ENCODE measurements around the gene DHX16.
"Not testable (repeated sequence)": the region's sequence is repeated elsewhere in the genome, so short reads cannot be mapped to it uniquely, and the experiment has no call there.

The DHX16 gene

DNA sequence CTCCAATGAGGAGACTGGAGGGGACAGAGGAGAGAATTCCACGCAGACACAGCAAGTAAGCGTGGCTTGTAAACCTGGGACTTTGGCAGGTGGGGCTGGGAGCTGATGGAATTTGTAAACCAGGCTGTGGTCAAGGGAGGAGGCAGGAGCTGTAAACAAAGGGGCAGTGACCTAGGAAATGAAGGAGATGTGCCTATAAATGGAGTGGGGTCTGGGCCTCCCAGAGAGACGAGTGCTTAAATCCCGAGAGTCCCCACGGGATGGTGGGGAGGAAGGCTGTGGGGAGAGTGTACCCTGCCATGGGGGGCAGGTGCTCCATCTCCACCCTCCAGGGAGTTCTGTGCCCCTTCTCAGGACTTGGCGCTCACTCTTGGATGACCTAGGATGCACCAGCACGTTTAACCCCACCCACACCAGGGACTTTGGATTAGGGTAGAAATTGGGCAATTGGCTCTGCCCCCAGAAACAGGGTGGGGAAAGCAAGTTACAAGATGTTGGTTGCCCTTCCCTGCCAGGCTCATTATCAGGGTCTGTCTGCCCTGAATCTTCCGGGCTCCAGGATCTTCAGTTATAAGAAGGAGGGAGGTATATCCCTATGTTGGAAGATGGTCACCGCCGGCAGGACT is 4.0 kb upstream of the DHX16 start:
- WGBS (ENCODE audit: insufficient coverage, insufficient read length), result no CpG with 5 or more reads among the region's 10 CpGs
- no peaks in the 10 kb centered on the region for H3K36me3 ChIP-seq (ENCODE audit: control insufficient read depth, insufficient read depth, low read length)

DNA sequence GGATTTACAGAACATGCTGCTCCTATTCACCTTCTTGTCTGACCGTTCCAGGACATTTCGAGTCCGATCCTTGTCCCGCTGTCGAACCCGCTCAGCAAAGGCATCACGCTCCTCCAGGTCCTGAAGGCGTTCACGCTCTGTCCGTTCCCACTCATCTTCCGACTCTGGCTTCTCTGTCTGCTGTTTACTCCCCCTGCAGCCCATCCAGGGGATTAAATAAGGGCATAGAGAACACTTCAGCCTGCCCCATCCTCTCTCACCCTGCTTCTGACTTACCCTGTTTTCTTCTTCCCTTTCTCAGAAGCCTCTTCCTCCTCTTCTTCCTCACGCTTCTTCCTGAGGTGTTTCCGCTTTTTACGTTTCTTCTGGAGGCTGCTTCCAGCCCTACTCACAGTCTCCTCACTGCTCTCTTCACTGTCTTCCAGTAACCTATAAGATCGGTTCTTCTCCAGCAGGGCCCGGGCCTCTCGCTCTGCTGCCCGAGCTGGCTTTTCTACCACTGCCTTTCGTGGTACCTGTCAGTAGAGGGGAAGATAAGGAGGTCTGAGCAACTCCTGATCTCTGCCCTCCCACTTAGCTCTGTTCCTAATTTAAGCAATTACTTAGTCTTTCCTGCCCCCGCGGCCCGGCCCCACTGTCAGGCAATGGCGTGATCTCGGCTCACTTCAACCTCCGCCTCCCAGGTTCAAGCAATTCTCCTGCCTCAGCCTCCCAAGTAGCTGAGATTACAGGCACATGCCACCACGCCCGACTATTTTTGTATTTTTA is 1.9 kb downstream of the DHX16 start:
- no peak for DNase-seq (ENCODE audit: low read depth, low spot score)
- H3K36me3 ChIP-seq (ENCODE audit: control insufficient read depth, insufficient read depth, low read length), result peaks cover 2% of the 10 kb centered on the region; the same call in 1 of the 2 replicates
- no peak overlapping the region for H3K4me3 ChIP-seq (ENCODE audit: low read length)
- no CpG with 5 or more reads among the region's 27 CpGs for WGBS (ENCODE audit: insufficient coverage, insufficient read length)
- H3K4me1 ChIP-seq (ENCODE audit: control insufficient read depth, insufficient read depth, low read length), result no peaks in the 10 kb centered on the region
- H3K9me3 ChIP-seq (ENCODE audit: control insufficient read depth, insufficient read depth, low read length), result no peaks in the 10 kb centered on the region
- no peaks in the 10 kb centered on the region for H3K27me3 ChIP-seq (ENCODE audit: control insufficient read depth, insufficient read depth, low read length)
- H3K27ac ChIP-seq (ENCODE audit: low read length), result no peak overlapping the region

More for the DNA sequence above, 4.0 kb upstream of the DHX16 start:
- H3K9me3 ChIP-seq (ENCODE audit: control insufficient read depth, insufficient read depth, low read length), result no peaks in the 10 kb centered on the region
- DNase-seq (ENCODE audit: low read depth, low spot score), result no peak
- no peaks in the 10 kb centered on the region for H3K4me1 ChIP-seq (ENCODE audit: control insufficient read depth, insufficient read depth, low read length)
- H3K27ac ChIP-seq (ENCODE audit: low read length), result no peak overlapping the region
- no peaks in the 10 kb centered on the region for H3K27me3 ChIP-seq (ENCODE audit: control insufficient read depth, insufficient read depth, low read length)
- H3K4me3 ChIP-seq (ENCODE audit: low read length), result no peak overlapping the region

DNA sequence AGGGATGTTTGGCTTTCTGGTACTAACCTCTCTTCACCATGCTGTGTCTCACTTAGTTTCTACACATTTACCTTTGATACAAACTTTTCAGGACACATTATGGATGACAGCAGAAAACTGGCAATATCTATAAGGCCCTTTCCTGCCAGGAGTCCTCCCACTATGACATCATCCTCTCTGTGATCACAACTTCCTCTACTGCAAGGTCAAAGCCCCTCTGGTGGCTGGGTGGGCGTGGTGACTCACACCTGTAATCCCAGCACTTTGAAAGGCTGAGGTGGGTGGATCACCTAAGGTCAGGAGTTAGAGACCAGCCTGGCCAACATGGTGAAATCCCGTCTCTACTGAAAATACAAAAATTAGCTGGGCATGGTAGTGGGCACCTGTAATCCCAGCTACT is 6.5 kb downstream of the DHX16 start:
- DNase-seq (ENCODE audit: low read depth, low spot score); H3K27me3 ChIP-seq (ENCODE audit: control insufficient read depth, insufficient read depth, low read length); H3K9me3 ChIP-seq (ENCODE audit: control insufficient read depth, insufficient read depth, low read length); H3K27ac ChIP-seq (ENCODE audit: low read length); H3K4me1 ChIP-seq (ENCODE audit: control insufficient read depth, insufficient read depth, low read length); H3K4me3 ChIP-seq (ENCODE audit: low read length): not testable (repeated sequence)
- H3K36me3 ChIP-seq (ENCODE audit: control insufficient read depth, insufficient read depth, low read length), result peaks cover 21% of the 10 kb centered on the region
- no CpG with 5 or more reads among the region's 2 CpGs for WGBS (ENCODE audit: insufficient coverage, insufficient read length)

DNA sequence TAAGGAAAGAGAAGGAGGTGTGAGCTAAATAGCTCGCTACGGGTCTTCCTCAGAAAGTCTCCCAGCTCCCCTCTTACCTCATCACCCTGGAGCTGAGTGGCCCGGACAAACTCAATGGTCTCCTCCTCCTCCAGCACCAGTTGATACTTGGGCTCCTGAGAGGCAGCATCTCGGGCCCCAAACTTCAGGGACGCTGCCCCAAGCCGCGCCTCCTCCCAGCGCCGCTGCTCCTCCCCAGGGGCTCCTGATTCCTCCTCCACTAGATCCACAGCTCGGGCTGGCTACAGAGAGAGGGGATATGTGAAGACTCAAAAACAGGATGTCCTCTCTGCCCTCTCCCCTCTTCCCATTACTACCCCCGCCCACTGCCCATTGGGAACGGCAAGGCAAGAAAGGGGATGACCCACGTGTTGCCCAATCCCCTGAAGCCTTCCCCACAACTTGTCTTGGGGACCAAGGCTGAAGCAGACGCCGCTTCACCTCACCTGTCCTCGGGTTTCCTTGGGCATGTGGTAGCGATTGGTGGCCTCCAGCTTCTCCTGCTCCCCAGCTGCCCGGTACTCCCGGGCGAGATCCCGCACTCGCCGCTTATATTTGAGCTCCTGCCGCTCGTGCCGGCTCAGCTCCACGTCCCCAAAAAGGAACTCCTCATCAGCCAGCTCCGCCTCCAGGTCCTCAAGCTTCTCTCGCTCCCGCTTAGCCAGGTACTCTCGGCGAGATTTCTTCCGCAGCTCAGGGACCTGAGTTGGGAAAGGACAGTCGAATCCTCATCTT is 7.6 kb downstream of the DHX16 start:
- Histone ChIP-seq H3K36me3 (ENCODE audit: control insufficient read depth, insufficient read depth, low read length) (peaks cover 21% of the 10 kb centered on the region), H3K9me3 (ENCODE audit: control insufficient read depth, insufficient read depth, low read length) (no peaks in the 10 kb centered on the region), H3K4me1 (ENCODE audit: control insufficient read depth, insufficient read depth, low read length) (no peaks in the 10 kb centered on the region), H3K27ac (ENCODE audit: low read length) (no peak overlapping the region), H3K27me3 (ENCODE audit: control insufficient read depth, insufficient read depth, low read length) (no peaks in the 10 kb centered on the region), H3K4me3 (ENCODE audit: low read length) (no peak overlapping the region)
- WGBS (ENCODE audit: insufficient coverage, insufficient read length), result no CpG with 5 or more reads among the region's 34 CpGs
- DNase-seq (ENCODE audit: low read depth, low spot score), result no peak

DNA sequence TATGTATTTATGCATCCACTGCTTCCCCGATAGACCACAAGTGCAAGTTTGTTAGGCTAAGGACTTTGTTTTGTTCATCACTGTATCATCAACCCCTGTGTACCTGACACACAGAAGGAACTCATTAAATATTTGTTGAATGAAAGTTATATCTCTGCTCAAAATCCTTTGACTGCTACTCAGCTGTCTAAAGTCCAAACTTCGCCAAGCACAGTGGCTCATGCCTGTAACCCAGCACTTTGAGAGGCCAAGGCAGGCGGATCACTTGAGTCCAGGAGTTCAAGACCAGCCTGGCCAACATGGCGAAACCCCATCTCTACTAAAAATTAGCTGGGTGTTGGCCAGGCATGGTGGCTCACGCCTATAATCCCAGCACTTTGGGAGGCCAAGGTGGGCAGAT is 14.9 kb downstream of the DHX16 start:
- not testable (repeated sequence) for DNase-seq (ENCODE audit: low read depth, low spot score); H3K4me3 ChIP-seq (ENCODE audit: low read length); H3K27ac ChIP-seq (ENCODE audit: low read length); H3K4me1 ChIP-seq (ENCODE audit: control insufficient read depth, insufficient read depth, low read length); H3K9me3 ChIP-seq (ENCODE audit: control insufficient read depth, insufficient read depth, low read length); H3K27me3 ChIP-seq (ENCODE audit: control insufficient read depth, insufficient read depth, low read length)
- no CpG with 5 or more reads among the region's 5 CpGs for WGBS (ENCODE audit: insufficient coverage, insufficient read length)
- H3K36me3 ChIP-seq (ENCODE audit: control insufficient read depth, insufficient read depth, low read length), result peaks cover 36% of the 10 kb centered on the region

DNA sequence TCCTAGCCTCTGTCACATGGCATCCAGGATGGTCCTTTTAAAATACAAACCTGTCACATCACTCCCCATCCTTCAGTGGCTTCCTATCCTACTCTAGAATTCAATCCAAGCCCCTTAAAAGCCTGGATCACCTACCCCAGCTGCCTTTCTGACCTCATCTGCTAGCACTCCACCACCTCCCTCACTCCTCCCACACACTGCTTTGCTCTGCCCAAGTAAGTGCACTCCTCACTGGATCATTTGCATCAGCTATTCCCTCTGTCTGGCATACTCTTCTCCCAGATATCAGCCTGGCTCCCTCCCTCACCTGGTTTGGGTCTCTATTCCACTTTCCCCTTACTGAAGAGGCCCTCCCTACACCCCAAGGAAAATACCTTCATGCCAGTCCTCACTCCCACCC is 15.4 kb downstream of the DHX16 start:
- H3K27me3 ChIP-seq (ENCODE audit: control insufficient read depth, insufficient read depth, low read length), result no peaks in the 10 kb centered on the region
- H3K36me3 ChIP-seq (ENCODE audit: control insufficient read depth, insufficient read depth, low read length), result peaks cover 35% of the 10 kb centered on the region
- no peak overlapping the region for H3K4me3 ChIP-seq (ENCODE audit: low read length)
- H3K4me1 ChIP-seq (ENCODE audit: control insufficient read depth, insufficient read depth, low read length), result no peaks in the 10 kb centered on the region
- H3K9me3 ChIP-seq (ENCODE audit: control insufficient read depth, insufficient read depth, low read length), result no peaks in the 10 kb centered on the region
- no peak for DNase-seq (ENCODE audit: low read depth, low spot score)
- no peak overlapping the region for H3K27ac ChIP-seq (ENCODE audit: low read length)

DNA sequence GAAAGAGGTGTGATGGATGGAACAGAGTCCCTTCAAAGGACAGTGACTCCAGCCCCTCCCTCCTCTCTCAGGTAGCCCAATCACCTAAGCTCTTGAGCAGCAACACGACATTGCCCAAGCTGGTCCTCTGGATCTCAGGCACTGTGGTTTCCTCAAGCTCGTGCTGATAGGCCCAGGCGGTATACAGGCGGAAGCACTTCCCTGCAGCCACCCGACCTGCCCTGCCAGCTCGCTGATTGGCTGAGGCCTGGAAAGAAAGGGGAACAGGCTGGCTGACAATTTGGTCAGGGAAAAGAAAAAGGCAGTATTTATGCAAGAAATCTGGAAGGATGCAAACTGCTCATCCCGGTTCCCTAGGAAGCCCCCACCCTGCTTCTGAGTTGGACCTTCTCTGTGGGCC is 16.3 kb downstream of the DHX16 start:
- Histone ChIP-seq H3K27me3 (ENCODE audit: control insufficient read depth, insufficient read depth, low read length) (no peaks in the 10 kb centered on the region), H3K4me1 (ENCODE audit: control insufficient read depth, insufficient read depth, low read length) (no peaks in the 10 kb centered on the region), H3K9me3 (ENCODE audit: control insufficient read depth, insufficient read depth, low read length) (no peaks in the 10 kb centered on the region), H3K27ac (ENCODE audit: low read length) (no peak overlapping the region), H3K36me3 (ENCODE audit: control insufficient read depth, insufficient read depth, low read length) (peaks cover 34% of the 10 kb centered on the region), H3K4me3 (ENCODE audit: low read length) (no peak overlapping the region)
- no peak for DNase-seq (ENCODE audit: low read depth, low spot score)
- WGBS (ENCODE audit: insufficient coverage, insufficient read length), result no CpG with 5 or more reads among the region's 7 CpGs

DNA sequence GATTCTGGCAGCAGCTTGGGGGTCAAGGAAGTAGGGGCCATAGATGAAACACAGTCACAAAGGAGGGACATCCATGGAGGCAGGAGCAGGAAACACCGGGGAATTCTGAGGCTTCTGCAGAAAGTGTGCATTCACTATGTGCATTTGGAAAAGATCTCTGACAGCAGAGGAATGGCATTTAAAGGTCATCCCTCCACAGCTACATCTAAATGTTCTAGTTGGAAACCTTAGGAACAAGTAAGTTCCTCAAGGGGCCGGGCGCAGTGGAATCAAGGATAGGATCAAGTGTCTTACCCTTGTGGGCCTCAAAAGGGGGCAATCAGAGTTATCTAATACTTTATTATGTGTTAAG is 17.1 kb downstream of the DHX16 start:
- Histone ChIP-seq H3K4me1 (ENCODE audit: control insufficient read depth, insufficient read depth, low read length) (no peaks in the 10 kb centered on the region), H3K9me3 (ENCODE audit: control insufficient read depth, insufficient read depth, low read length) (no peaks in the 10 kb centered on the region), H3K4me3 (ENCODE audit: low read length) (no peak overlapping the region), H3K36me3 (ENCODE audit: control insufficient read depth, insufficient read depth, low read length) (peaks cover 34% of the 10 kb centered on the region), H3K27me3 (ENCODE audit: control insufficient read depth, insufficient read depth, low read length) (no peaks in the 10 kb centered on the region), H3K27ac (ENCODE audit: low read length) (no peak overlapping the region)
- no peak for DNase-seq (ENCODE audit: low read depth, low spot score)
- WGBS (ENCODE audit: insufficient coverage, insufficient read length), result no CpG with 5 or more reads among the region's 3 CpGs

DNA sequence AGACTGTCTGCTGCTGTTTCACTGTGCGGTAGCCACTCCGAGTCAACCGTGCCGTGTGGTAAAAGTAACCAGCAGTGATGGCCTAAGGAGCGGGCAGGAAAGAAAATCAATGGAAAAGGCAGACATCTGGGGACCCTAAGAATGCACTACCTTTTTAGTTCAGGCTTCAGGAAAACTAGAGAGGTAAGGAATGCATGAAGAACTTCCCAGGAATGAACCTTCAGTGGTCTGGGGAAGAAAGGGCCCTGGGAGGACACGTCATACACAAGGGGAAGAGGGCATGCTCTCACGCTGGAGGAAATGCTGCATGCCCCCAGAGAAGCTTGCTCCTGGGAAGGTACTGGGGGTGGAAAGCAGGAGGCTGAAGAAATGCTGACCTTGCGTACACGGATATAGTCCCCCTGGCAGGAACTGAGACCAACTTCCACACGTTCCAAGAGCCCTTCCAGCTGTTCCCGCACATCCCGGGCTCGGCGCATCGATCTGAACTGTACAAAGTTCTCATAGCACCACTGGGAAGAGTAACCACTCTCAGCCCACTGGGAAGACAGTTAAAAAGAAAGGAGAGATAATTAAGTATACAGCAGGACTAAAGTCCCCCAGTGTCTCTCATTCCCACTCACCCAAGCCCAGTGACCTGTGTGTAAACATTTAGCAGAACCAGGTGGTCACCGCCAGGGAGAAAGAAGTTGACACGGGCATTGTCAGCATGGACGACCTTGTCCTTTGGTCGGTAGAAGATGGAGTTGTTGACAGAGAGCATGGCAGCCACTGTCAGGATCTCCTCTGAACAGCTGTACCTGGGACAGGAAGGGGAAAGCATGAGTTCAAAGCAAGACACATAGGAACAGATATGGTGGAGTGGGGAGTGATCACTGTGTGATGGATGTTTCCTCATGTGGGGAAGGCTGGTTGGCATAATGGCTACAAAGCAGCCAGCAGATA is 17.7 kb downstream of the DHX16 start:
- no peaks in the 10 kb centered on the region for H3K27me3 ChIP-seq (ENCODE audit: control insufficient read depth, insufficient read depth, low read length)
- no peak overlapping the region for H3K27ac ChIP-seq (ENCODE audit: low read length)
- H3K4me3 ChIP-seq (ENCODE audit: low read length), result no peak overlapping the region
- H3K9me3 ChIP-seq (ENCODE audit: control insufficient read depth, insufficient read depth, low read length), result no peaks in the 10 kb centered on the region
- no peak for DNase-seq (ENCODE audit: low read depth, low spot score)
- no peaks in the 10 kb centered on the region for H3K4me1 ChIP-seq (ENCODE audit: control insufficient read depth, insufficient read depth, low read length)
- H3K36me3 ChIP-seq (ENCODE audit: control insufficient read depth, insufficient read depth, low read length), result peaks cover 34% of the 10 kb centered on the region
- WGBS (ENCODE audit: insufficient coverage, insufficient read length), result no CpG with 5 or more reads among the region's 19 CpGs

DNA sequence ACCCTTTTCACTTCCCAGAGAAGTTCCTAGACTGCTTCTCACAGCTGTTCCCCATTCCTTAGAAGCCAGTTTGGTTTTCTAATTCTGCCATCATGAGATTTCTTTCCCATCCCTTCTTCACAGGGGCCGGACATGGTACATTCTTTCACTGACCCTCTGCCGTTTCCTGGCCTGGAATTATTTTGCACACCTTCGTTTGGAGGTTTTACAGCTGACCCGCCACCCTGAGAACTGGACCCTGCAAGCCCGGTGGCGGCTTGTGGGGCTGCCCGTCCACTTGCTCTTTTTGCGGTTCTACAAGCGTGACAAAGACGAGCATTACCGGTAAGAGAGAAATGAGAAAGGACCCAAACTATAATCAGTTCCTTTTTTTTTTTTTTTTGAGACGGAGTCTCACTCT is 21.7 kb downstream of the DHX16 start:
- no peaks in the 10 kb centered on the region for H3K27me3 ChIP-seq (ENCODE audit: control insufficient read depth, insufficient read depth, low read length)
- no CpG with 5 or more reads among the region's 12 CpGs for WGBS (ENCODE audit: insufficient coverage, insufficient read length)
- no peak overlapping the region for H3K27ac ChIP-seq (ENCODE audit: low read length)
- H3K9me3 ChIP-seq (ENCODE audit: control insufficient read depth, insufficient read depth, low read length), result no peaks in the 10 kb centered on the region
- peaks cover 2% of the 10 kb centered on the region; the same call in 1 of the 2 replicates for H3K4me1 ChIP-seq (ENCODE audit: control insufficient read depth, insufficient read depth, low read length)
- DNase-seq (ENCODE audit: low read depth, low spot score), result no peak
- H3K4me3 ChIP-seq (ENCODE audit: low read length), result no peak overlapping the region
- H3K36me3 ChIP-seq (ENCODE audit: control insufficient read depth, insufficient read depth, low read length), result peaks cover 21% of the 10 kb centered on the region

Data from iPS DF 6.9 (cell line).